Smooth muscle cell (in vitro differentiated cells): ENCODE measurements around the gene SMARCD1. TPM values are rescaled to one million over a fixed set of nuclear protein-coding genes. Genes with fewer than 3 reads are reported as not detected.

Experiments used
- DNase-seq: peaks from one replicate; lab custom pipeline; 2025; ENCODE audit not compliant: unreplicated experiment; lab: John Stamatoyannopoulos, UW
- H2AFZ ChIP-seq: fragments of 200-600 bp; sonication (generic); 2 replicates; pipeline ENCODE4 v1.6.0; 2016; ENCODE audit warnings: antibody characterized with exemption, low read depth, mild to moderate bottlenecking
- H3F3A ChIP-seq: fragments of 200-600 bp; sonication (generic); 2 replicates; pipeline ENCODE4 v1.6.0; 2017; ENCODE audit warnings: antibody characterized with exemption, low read depth
- H3K27ac ChIP-seq: fragments of 200-600 bp; sonication (generic); 2 replicates; pipeline ENCODE4 v1.5.1; 2016; ENCODE audit warnings: low read depth, mild to moderate bottlenecking
- H3K27me3 ChIP-seq: fragments of 200-600 bp; sonication (generic); 2 replicates; pipeline ENCODE4 v1.6.1; 2016; ENCODE audit warnings: low read depth, mild to moderate bottlenecking
- H3K36me3 ChIP-seq: fragments of 200-600 bp; sonication (generic); 2 replicates; pipeline ENCODE4 v1.5.1; 2016; ENCODE audit warnings: low read depth
- H3K4me1 ChIP-seq: fragments of 200-600 bp; sonication (generic); 2 replicates; pipeline ENCODE4 v1.5.1; 2016; ENCODE audit warnings: low read depth
- H3K4me2 ChIP-seq: fragments of 200-600 bp; sonication (generic); 2 replicates; pipeline ENCODE4 v1.6.0; 2016; ENCODE audit warnings: mild to moderate bottlenecking
- H3K4me3 ChIP-seq: fragments of 200-600 bp; sonication (generic); 2 replicates; pipeline ENCODE4 v1.5.1; 2016; ENCODE audit warnings: mild to moderate bottlenecking
- H3K79me2 ChIP-seq: fragments of 200-600 bp; sonication (generic); 2 replicates; pipeline ENCODE4 v1.6.0; 2016; ENCODE audit warnings: low read depth, mild to moderate bottlenecking
- H3K9ac ChIP-seq: fragments of 200-600 bp; sonication (generic); 2 replicates; pipeline ENCODE4 v1.6.0; 2016; ENCODE audit warnings: low read depth
- H3K9me3 ChIP-seq: fragments of 200-600 bp; sonication (generic); replicated peaks from 2 replicates; pipeline ENCODE4 v1.5.1; 2016; ENCODE audit warnings: low read depth
- H4K20me1 ChIP-seq: fragments of 200-600 bp; sonication (generic); 2 replicates; pipeline ENCODE4 v1.6.0; 2016; ENCODE audit warnings: low read depth
- WGBS: methylation state at CpG from one replicate; pipeline ENCODE4 v1.1.7; 2016; ENCODE audit warnings: low lambda C conversion rate; 5-methylcytosine and 5-hydroxymethylcytosine counted together
- polyA plus RNA-seq: library from polyadenylated mRNA; unstranded; fragments of >200 nt; fragmentation: Nextera tagmentation; extraction: Ambion mirVana; gene quantifications from 2 replicates; pipeline ENCODE4 v1.2.1, GENCODE V29; 2016
- total RNA-seq: library from RNA; depleted of rRNA; stranded (reverse); fragments of >200 nt; gene quantifications from 2 replicates; pipeline ENCODE4 v1.2.3, GENCODE V29; 2014
- TF ChIP-seq, protein P1 (sequence below): fragments of 200-600 bp; sonication (generic); IDR thresholded peaks from 2 replicates; pipeline ENCODE4 v1.5.1; 2017; ENCODE audit warnings: borderline replicate concordance, mild to moderate bottlenecking, antibody characterized with exemption; ENCODE audit not compliant: insufficient read depth, poor library complexity, severe bottlenecking

The SMARCD1 gene
- total and polyA plus RNA-seq, 2 experiments from 2014 or later = 24.1 to 39.6 TPM

DNA sequence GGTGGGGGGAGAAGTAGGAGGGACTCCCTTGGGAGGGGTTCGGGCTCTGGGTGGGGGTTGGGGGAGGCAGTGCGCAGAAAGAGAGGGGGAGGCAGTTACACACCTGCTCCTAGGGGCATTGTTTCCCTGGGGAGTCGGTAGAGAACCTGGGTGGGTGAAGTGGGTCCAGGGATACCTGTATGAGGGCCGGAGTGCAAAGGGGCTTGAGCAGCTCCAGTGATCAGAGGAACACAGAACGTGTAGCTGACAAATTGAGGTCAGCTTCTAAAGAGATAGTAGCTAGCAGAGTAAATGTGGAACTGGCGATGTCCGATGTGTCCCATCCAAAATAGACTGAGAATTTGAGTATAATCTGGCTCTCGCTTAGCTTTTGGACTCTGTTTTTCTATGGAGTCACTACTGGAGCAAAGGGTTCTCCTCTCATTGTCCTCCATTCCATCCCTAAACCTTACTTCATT lies 502 bp downstream of the SMARCD1 start:
- Histone ChIP-seq H3K27me3 (no peaks in the 10 kb centered on the region), H3F3A (peaks cover 13% of the 10 kb centered on the region), H3K4me3 (peak overlapping the region; percentile 95), H3K27ac (peak overlapping the region; percentile 77), H4K20me1 (peaks cover 23% of the 10 kb centered on the region), H3K36me3 (peaks cover 13% of the 10 kb centered on the region), H3K4me1 (no peaks in the 10 kb centered on the region), H3K4me2 (peak overlapping the region; percentile 97), H3K79me2 (peaks cover 10% of the 10 kb centered on the region), H2AFZ (no peak overlapping the region), H3K9me3 (no peaks in the 10 kb centered on the region), H3K9ac (peak overlapping the region; percentile 90)
- TF ChIP-seq, protein P1, sequence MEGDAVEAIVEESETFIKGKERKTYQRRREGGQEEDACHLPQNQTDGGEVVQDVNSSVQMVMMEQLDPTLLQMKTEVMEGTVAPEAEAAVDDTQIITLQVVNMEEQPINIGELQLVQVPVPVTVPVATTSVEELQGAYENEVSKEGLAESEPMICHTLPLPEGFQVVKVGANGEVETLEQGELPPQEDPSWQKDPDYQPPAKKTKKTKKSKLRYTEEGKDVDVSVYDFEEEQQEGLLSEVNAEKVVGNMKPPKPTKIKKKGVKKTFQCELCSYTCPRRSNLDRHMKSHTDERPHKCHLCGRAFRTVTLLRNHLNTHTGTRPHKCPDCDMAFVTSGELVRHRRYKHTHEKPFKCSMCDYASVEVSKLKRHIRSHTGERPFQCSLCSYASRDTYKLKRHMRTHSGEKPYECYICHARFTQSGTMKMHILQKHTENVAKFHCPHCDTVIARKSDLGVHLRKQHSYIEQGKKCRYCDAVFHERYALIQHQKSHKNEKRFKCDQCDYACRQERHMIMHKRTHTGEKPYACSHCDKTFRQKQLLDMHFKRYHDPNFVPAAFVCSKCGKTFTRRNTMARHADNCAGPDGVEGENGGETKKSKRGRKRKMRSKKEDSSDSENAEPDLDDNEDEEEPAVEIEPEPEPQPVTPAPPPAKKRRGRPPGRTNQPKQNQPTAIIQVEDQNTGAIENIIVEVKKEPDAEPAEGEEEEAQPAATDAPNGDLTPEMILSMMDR = no peak
- no peak for DNase-seq
- 37% methylated on average over 6 of the region's 8 CpGs for WGBS

DNA sequence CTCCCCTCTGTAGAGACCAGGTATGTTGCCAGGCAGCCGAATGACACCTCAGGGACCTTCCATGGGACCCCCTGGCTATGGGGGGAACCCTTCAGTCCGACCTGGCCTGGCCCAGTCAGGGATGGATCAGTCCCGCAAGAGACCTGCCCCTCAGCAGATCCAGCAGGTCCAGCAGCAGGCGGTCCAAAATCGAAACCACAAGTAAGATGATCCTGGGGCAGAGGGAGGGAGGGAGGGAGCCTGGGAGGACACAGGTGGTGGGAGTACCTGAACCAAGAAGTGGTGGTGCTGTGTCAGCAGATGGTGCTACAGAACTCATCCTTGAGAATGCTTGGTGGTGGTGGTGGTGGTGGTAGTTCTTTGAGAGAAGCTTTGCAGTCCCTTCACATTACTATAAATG lies 1.0 kb downstream of the SMARCD1 start:
- no peak overlapping the region for H3K9ac ChIP-seq
- WGBS = 92% methylated on average over 5 of the region's 5 CpGs

DNA sequence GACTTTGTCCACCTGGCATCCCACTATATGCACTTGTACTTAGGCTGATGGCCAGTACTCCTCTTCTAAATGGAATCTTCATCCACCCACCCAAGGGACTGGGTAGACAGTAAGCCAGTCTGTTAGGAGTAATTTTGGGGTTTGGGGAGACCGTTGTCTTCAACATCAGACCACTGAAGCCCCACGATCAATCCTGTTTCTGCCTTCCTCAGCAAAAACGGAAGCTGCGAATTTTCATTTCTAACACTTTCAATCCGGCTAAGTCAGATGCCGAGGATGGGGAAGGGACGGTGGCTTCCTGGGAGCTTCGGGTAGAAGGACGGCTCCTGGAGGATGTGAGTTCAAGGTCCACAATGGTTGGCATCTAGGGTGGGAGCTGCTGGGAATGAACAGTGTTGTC lies 2.0 kb downstream of the SMARCD1 start:
- H4K20me1 ChIP-seq = peaks cover 23% of the 10 kb centered on the region
- TF ChIP-seq, protein P1 = no peak
- no peak overlapping the region for H3K9ac ChIP-seq
- no peak overlapping the region for H2AFZ ChIP-seq
- no peak overlapping the region for H3K27ac ChIP-seq
- peaks cover 13% of the 10 kb centered on the region for H3F3A ChIP-seq
- H3K79me2 ChIP-seq = peaks cover 10% of the 10 kb centered on the region
- no peak overlapping the region for H3K4me2 ChIP-seq
- peaks cover 16% of the 10 kb centered on the region for H3K36me3 ChIP-seq
- H3K9me3 ChIP-seq = no peaks in the 10 kb centered on the region
- H3K4me3 ChIP-seq = no peak overlapping the region
- WGBS = 95% methylated on average over 9 of the region's 9 CpGs
- H3K4me1 ChIP-seq = no peaks in the 10 kb centered on the region
- no peak for DNase-seq
- H3K27me3 ChIP-seq = no peaks in the 10 kb centered on the region

More for the DNA sequence above, 1.0 kb downstream of the SMARCD1 start:
- H3K9me3 ChIP-seq = no peaks in the 10 kb centered on the region
- DNase-seq = no peak
- no peak overlapping the region for H2AFZ ChIP-seq
- peaks cover 13% of the 10 kb centered on the region for H3F3A ChIP-seq
- TF ChIP-seq, protein P1 = no peak
- H3K4me3 ChIP-seq = peak overlapping the region; percentile 95
- H3K36me3 ChIP-seq = peaks cover 13% of the 10 kb centered on the region
- H3K27ac ChIP-seq = no peak overlapping the region
- H4K20me1 ChIP-seq = peaks cover 23% of the 10 kb centered on the region
- no peaks in the 10 kb centered on the region for H3K27me3 ChIP-seq
- H3K79me2 ChIP-seq = peaks cover 10% of the 10 kb centered on the region
- H3K4me1 ChIP-seq = no peaks in the 10 kb centered on the region
- peak overlapping the region; percentile 97 for H3K4me2 ChIP-seq

DNA sequence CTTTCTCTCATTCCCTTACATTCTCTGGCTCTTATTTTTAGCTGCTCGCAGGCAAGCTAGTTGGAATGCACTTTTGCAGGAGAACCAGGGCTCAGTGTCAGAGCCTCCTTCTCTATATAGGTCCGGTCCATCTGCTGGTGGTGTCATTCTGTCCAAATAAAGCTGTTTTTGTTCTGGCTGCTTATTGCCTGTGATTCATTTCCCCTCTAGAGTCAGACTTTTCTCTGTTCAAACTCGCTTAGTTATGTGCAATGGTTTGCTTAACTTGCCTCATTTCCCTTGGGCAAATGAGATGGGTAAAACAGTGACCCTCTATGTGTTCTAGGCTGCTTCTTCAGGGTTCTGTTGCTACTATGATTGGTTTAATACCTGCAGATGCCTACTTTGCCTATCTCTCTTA lies 2.9 kb downstream of the SMARCD1 start:
- no peak overlapping the region for H3K27ac ChIP-seq
- TF ChIP-seq, protein P1 = no peak
- DNase-seq = no peak
- no peaks in the 10 kb centered on the region for H3K9me3 ChIP-seq
- H3K4me1 ChIP-seq = no peaks in the 10 kb centered on the region
- peaks cover 16% of the 10 kb centered on the region for H3K36me3 ChIP-seq
- 64% methylated on average over 3 of the region's 3 CpGs for WGBS
- H3K9ac ChIP-seq = no peak overlapping the region
- H3K4me3 ChIP-seq = no peak overlapping the region
- peaks cover 10% of the 10 kb centered on the region for H3K79me2 ChIP-seq
- peaks cover 13% of the 10 kb centered on the region for H3F3A ChIP-seq
- H3K27me3 ChIP-seq = no peaks in the 10 kb centered on the region
- peaks cover 23% of the 10 kb centered on the region for H4K20me1 ChIP-seq
- H2AFZ ChIP-seq = no peak overlapping the region
- H3K4me2 ChIP-seq = no peak overlapping the region
